Measurements from ENCODE around the gene SLC16A10.
"Not testable (repeated sequence)": the region's sequence is repeated elsewhere in the genome, so short reads cannot be mapped to it uniquely, and the experiment has no call there.

The SLC16A10 gene

DNA sequence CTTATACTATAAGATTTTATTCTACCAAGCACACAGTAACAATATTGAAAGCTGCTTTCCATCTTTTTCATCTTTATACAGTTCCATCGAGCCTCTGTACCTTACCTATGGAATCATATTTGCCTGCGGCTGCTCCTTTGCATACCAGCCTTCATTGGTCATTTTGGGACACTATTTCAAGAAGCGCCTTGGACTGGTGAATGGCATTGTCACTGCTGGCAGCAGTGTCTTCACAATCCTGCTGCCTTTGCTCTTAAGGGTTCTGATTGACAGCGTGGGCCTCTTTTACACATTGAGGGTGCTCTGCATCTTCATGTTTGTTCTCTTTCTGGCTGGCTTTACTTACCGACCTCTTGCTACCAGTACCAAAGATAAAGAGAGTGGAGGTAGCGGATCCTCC, 89.8 kb downstream of the SLC16A10 start:
- no peak for DNase-seq (ENCODE audit: low spot score)
- ChIA-PET POLR2A (ENCODE audit: low non-redundant PET) (no interaction called here), CTCF (interaction anchor here (0.7 kb wide), 1 partner anchor 74 kb away, joined by 3 read pairs; no protein-coding TSS in a partner anchor)
- TF ChIP-seq, protein P1, sequence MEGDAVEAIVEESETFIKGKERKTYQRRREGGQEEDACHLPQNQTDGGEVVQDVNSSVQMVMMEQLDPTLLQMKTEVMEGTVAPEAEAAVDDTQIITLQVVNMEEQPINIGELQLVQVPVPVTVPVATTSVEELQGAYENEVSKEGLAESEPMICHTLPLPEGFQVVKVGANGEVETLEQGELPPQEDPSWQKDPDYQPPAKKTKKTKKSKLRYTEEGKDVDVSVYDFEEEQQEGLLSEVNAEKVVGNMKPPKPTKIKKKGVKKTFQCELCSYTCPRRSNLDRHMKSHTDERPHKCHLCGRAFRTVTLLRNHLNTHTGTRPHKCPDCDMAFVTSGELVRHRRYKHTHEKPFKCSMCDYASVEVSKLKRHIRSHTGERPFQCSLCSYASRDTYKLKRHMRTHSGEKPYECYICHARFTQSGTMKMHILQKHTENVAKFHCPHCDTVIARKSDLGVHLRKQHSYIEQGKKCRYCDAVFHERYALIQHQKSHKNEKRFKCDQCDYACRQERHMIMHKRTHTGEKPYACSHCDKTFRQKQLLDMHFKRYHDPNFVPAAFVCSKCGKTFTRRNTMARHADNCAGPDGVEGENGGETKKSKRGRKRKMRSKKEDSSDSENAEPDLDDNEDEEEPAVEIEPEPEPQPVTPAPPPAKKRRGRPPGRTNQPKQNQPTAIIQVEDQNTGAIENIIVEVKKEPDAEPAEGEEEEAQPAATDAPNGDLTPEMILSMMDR (conservative IDR thresholded peaks at IDR 0.05; ENCODE audit: low read depth) = no peak
- no peak overlapping the region for H3K27ac ChIP-seq

DNA sequence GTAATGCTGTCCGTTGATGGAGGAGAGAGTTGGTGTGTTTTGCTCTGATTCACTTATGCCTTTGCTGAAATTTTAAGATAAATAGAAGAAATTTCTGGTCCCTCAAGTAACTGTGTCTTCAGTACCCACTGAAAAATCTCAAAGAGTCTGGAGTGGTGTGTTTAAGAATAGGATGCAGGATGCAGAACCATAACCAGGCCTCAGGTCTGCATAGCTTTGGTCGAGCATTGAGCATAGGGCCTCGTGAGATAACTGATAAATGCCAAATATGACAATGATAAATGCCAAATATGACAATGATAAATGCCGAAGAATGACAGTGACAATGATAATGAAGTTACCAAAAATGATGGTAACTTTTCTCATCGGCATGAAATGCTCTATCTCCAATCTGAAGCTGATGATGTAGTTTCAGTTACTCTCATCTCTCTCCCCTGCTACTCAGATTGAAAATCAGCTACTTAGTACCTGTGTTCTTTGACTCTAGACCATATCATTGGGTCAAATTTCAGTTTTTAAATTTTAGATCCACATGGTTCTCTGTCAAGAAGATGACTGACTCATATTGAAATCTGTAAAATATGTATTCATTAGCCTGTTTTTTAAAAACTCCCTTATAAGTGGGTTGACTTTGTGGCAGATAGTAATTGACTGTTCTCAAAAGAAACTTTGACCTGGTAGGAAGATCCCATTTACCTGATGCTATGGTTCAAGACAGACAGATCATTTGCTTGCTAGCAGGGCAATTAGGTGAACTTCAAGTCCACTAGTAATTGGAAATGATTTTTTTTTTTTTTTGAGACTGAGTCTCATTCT, 96.6 kb downstream of the SLC16A10 start:
- TF ChIP-seq, protein P1 (conservative IDR thresholded peaks at IDR 0.05; ENCODE audit: low read depth) = no peak

DNA sequence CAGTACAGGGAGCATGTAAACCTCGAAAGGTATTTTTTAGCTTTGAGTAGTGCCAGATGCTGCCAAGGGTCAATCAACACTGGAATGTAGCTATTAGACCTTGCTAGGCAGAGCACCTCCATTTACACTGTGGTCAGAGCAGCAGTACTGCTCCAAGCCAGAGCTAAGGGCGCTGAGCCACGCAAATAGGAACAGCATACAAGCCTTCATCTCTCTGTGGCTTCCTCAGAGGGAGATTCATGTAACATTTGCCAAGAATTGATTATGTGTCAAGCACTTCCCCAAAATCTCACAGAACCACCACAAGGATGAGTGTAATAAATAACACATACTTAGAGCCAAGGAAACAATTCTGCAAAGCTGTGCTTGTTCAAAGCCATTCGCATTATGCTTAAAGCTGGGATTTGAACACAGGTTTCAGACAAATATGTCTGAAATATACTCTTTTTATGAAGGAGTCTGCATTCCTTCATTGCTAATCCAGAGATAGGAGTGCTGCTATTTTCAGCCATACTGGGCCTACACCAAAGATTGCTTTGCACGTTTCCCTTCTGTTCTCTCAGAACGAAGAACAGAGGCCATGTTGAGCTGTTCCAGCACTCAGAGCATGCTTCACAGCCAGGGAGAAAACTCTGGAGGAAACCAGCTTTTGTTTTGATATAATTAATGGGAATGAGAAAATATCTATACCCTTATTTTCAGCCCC, 97.7 kb downstream of the SLC16A10 start:
- CTCF ChIA-PET = interaction anchor here (1.2 kb wide), 1 partner anchor 22 kb away, joined by 4 read pairs; no protein-coding TSS in a partner anchor
- H3K27ac ChIP-seq = no peak overlapping the region
- TF ChIP-seq, protein P1 (conservative IDR thresholded peaks at IDR 0.05; ENCODE audit: low read depth) = no peak
- POLR2A ChIA-PET (ENCODE audit: low non-redundant PET) = no interaction called here
- no peak for DNase-seq (ENCODE audit: low spot score)

More for the DNA sequence above, 96.6 kb downstream of the SLC16A10 start:
- H3K27ac ChIP-seq = no peak overlapping the region
- CTCF ChIA-PET = no interaction called here
- DNase-seq (ENCODE audit: low spot score) = no peak
- POLR2A ChIA-PET (ENCODE audit: low non-redundant PET) = no interaction called here

DNA sequence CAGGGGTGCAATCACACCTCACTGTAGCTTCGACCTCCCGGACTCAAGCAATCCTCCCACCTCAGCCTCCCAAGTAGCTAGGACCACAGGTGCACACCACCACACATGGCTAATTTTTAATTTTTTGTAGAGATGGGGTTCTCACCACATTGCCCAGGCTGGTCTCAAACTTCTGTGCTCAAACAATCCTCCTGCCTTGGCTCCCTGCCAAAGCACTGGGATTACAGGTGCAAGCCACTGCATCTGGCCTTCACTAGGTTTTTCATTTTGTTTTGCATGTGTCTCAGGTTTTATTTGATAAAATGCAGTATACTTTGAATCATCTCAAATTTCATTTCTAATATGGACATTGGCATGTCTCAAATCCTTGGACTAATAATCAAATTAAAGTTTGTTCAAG, 98.7 kb downstream of the SLC16A10 start:
- ChIA-PET POLR2A (ENCODE audit: low non-redundant PET) (no interaction called here), CTCF (interaction anchor here (1.2 kb wide), 1 partner anchor 23 kb away, joined by 4 read pairs; no protein-coding TSS in a partner anchor)
- no peak overlapping the region for H3K27ac ChIP-seq
- TF ChIP-seq, protein P1 (conservative IDR thresholded peaks at IDR 0.05; ENCODE audit: low read depth) = no peak
- DNase-seq (ENCODE audit: low spot score) = no peak

DNA sequence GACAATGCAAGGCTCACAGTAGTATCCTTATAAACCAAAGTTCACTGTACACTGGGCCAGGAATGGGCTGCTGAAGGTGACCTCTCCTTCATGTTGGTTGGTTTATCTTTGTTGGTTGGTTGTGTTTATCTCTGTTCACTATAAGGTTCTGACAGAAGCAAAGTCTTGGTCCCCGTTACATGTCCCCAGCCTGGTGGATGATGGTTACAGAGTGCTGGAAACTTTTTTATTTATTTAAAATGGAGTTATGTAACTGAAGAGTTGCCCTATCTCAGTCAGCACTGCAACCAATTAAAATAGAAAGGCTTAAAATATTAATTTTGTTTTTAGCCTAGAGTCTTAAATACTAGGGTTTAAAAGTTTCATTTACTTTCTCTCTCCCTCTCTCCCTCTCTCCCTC, 100.6 kb downstream of the SLC16A10 start:
- ChIA-PET POLR2A (ENCODE audit: low non-redundant PET) (no interaction called here), CTCF (no interaction called here)
- TF ChIP-seq, protein P1 (conservative IDR thresholded peaks at IDR 0.05; ENCODE audit: low read depth) = no peak
- H3K27ac ChIP-seq = no peak overlapping the region
- no peak for DNase-seq (ENCODE audit: low spot score)

DNA sequence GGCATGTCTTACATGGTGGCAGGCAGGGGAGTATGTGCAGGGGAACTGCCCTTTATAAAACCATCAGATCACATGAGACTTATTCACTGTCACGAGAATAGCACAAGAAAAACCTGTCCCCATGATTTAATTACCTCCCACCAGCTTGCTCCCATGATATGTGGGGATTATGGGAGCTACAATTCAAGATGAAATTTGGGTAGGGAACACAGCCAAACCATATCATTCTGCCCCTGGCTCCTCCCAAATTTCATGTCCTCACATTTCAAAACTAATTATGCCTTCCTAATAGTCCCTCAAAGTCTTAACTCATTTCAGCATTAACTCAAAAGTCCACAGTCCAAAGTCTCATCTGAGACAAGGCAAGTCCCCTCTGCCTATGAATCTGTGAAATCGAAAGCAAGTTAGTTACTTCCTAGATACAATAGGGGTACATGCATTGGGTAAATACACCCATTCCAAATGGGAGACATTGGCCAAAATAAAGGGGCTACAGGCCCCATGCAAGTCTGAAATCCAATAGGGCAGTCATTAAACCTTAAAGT, 102.4 kb downstream of the SLC16A10 start:
- H3K27ac ChIP-seq; POLR2A ChIA-PET (ENCODE audit: low non-redundant PET); CTCF ChIA-PET; DNase-seq (ENCODE audit: low spot score): not testable (repeated sequence)

All from RWPE1 (cell line).